ENCODE data around the gene CALML5.

The CALML5 gene

DNA sequence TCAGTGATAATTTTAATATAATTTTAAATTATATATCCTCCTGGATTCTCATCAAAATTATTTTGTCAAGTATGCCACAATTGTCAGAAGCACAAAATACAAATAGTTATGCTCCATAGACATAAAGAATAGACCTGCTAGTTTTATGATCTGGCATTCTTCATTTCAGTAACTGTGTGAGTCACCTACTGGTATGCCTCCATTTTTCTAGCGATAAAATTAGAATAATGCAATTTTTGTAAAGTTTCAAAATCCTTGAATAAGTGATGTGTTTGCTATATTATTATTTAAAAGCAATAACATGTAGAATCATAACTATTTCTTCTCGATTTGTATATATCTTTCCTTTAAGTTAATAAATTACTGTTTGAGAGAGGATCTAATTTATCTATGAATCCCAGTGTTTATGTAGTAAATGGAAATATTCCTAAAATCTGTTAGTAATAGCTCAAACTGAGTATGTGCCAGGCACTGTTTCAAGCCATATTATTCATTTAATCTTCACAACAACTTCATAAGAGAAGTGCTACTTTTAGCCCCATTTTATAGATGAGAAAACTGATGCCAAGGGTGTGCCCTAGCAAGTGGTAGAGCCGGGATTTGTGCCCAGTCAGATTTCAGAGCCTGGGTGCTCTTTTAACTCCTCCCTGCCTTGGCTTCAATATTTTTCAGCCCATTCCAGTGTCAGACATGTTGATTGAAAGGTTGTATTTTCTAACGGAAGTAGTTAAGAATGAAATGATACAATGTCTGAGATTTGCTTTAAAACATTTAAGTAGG is 48.6 kb downstream of the CALML5 start:
- no peak for TF ChIP-seq ZBTB7A (IDR thresholded peaks at IDR 0.05; ENCODE audit: low read depth)
- no peak for TF ChIP-seq EP300 (IDR thresholded peaks at IDR 0.05; ENCODE audit: borderline replicate concordance)
- no peak for TF ChIP-seq TEAD4 (IDR thresholded peaks at IDR 0.05)
- no peak for TF ChIP-seq NFIC (IDR thresholded peaks at IDR 0.05)
- TF ChIP-seq, protein P1, sequence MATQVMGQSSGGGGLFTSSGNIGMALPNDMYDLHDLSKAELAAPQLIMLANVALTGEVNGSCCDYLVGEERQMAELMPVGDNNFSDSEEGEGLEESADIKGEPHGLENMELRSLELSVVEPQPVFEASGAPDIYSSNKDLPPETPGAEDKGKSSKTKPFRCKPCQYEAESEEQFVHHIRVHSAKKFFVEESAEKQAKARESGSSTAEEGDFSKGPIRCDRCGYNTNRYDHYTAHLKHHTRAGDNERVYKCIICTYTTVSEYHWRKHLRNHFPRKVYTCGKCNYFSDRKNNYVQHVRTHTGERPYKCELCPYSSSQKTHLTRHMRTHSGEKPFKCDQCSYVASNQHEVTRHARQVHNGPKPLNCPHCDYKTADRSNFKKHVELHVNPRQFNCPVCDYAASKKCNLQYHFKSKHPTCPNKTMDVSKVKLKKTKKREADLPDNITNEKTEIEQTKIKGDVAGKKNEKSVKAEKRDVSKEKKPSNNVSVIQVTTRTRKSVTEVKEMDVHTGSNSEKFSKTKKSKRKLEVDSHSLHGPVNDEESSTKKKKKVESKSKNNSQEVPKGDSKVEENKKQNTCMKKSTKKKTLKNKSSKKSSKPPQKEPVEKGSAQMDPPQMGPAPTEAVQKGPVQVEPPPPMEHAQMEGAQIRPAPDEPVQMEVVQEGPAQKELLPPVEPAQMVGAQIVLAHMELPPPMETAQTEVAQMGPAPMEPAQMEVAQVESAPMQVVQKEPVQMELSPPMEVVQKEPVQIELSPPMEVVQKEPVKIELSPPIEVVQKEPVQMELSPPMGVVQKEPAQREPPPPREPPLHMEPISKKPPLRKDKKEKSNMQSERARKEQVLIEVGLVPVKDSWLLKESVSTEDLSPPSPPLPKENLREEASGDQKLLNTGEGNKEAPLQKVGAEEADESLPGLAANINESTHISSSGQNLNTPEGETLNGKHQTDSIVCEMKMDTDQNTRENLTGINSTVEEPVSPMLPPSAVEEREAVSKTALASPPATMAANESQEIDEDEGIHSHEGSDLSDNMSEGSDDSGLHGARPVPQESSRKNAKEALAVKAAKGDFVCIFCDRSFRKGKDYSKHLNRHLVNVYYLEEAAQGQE (IDR thresholded peaks at IDR 0.05; ENCODE audit: low read depth): no peak
- no peak for TF ChIP-seq FOXM1 (IDR thresholded peaks at IDR 0.05; ENCODE audit: borderline replicate concordance, low read depth)
- TF ChIP-seq YY1 (IDR thresholded peaks at IDR 0.05; ENCODE audit: low read depth): no peak
- no peak for TF ChIP-seq RAD21 (IDR thresholded peaks at IDR 0.05; ENCODE audit: low read depth)

GRCh38 chr10:5449823-5450222 is 49.5 kb downstream of the CALML5 start:
- no peak for TF ChIP-seq YY1 (IDR thresholded peaks at IDR 0.05; ENCODE audit: low read depth)
- TF ChIP-seq, protein P1 (IDR thresholded peaks at IDR 0.05; ENCODE audit: low read depth): no peak
- TF ChIP-seq FOXM1 (IDR thresholded peaks at IDR 0.05; ENCODE audit: borderline replicate concordance, low read depth): no peak
- no peak for TF ChIP-seq USF1 (IDR thresholded peaks at IDR 0.05)
- TF ChIP-seq CREB1 (IDR thresholded peaks at IDR 0.05; ENCODE audit: low read depth): no peak
- TF ChIP-seq TAF1 (IDR thresholded peaks at IDR 0.05; ENCODE audit: low read depth): no peak
- TF ChIP-seq, protein P2, sequence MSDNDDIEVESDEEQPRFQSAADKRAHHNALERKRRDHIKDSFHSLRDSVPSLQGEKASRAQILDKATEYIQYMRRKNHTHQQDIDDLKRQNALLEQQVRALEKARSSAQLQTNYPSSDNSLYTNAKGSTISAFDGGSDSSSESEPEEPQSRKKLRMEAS (IDR thresholded peaks at IDR 0.05): no peak
- no peak for TF ChIP-seq TCF12 (IDR thresholded peaks at IDR 0.05; ENCODE audit: low read depth)
- TF ChIP-seq NFIC (IDR thresholded peaks at IDR 0.05): no peak
- TF ChIP-seq ZBTB7A (IDR thresholded peaks at IDR 0.05; ENCODE audit: low read depth): no peak
- TF ChIP-seq EGR1 (IDR thresholded peaks at IDR 0.05): no peak
- TF ChIP-seq CEBPB (IDR thresholded peaks at IDR 0.05): no peak
- no peak for TF ChIP-seq EP300 (IDR thresholded peaks at IDR 0.05; ENCODE audit: borderline replicate concordance)

DNA sequence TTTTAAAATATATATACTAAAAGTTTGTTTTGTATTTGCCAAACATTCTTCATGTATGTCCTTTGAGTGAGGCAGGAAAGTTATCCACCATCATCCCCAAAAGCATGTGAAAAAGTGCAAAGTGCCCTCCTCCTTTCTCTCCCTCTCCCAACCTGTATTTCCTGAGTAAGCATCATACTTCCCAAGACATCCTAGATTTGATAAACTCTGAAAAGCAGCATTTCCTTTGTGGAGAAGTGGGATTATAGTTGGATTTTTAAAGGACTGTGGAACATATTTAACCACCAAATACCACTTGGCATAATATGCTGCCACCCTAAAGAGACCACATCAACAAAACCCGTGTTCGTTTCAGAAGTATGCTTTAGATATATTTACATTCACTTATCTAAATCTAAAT is 50.1 kb downstream of the CALML5 start:
- TF ChIP-seq EP300 (IDR thresholded peaks at IDR 0.05; ENCODE audit: borderline replicate concordance): no peak
- no peak for TF ChIP-seq CREB1 (IDR thresholded peaks at IDR 0.05; ENCODE audit: low read depth)
- TF ChIP-seq RAD21 (IDR thresholded peaks at IDR 0.05; ENCODE audit: low read depth): no peak
- TF ChIP-seq ZBTB7A (IDR thresholded peaks at IDR 0.05; ENCODE audit: low read depth): no peak
- TF ChIP-seq TEAD4 (IDR thresholded peaks at IDR 0.05): no peak
- TF ChIP-seq, protein P2 (IDR thresholded peaks at IDR 0.05): no peak
- no peak for TF ChIP-seq CEBPB (IDR thresholded peaks at IDR 0.05)
- TF ChIP-seq TAF1 (IDR thresholded peaks at IDR 0.05; ENCODE audit: low read depth): no peak
- no peak for TF ChIP-seq TCF12 (IDR thresholded peaks at IDR 0.05; ENCODE audit: low read depth)
- no peak for TF ChIP-seq USF1 (IDR thresholded peaks at IDR 0.05)
- no peak for TF ChIP-seq FOXM1 (IDR thresholded peaks at IDR 0.05; ENCODE audit: borderline replicate concordance, low read depth)
- TF ChIP-seq YY1 (IDR thresholded peaks at IDR 0.05; ENCODE audit: low read depth): no peak
